SIG-M5 treated with dmso at 0.1 percent for 504 hours (cell line): Measurements from ENCODE around the gene SELP.
A peak's percentile ranks its signal among the peaks of the same experiment; 100 is the strongest.

ENCODE experiments used
- DNase-seq: peaks from one replicate; lab custom pipeline; 2025; ENCODE audit not compliant: unreplicated experiment; lab: John Stamatoyannopoulos, UW

SELP gene

DNA sequence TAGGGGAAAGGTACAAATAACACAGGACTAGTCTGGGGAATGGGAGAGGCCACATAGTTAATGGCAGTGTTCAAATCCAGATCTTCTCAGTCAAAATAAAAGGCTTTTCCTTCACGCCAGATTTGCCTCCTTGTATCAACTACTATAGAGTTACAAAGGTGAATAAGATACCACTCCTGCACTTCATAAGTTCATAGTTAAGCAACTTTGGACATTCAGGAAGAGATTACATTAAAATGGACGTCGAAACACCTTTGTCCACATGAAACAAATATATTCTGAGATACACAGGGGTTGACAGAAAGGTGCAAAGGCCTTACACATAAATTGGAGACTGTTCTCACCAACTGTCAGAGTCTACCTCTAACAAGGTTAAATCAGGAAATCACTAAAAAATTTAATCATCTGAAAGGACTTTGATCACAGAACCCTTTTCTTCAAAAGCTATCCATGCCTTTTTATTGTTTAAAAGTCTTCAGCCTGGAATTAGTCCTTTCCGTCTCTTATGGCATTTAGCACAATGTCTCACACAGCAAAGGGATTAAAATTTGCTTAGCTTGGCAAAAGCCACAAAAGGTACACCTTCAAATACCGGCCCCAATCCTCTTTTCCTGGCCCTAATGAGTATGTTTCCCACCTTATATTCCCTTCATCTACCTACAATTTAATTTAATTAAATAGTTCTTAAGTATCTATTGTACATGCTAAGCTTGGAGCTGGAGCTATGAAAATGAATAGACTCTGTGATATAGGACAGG, 51.8 kb downstream of the SELP start:
- DNase-seq = no peak

DNA sequence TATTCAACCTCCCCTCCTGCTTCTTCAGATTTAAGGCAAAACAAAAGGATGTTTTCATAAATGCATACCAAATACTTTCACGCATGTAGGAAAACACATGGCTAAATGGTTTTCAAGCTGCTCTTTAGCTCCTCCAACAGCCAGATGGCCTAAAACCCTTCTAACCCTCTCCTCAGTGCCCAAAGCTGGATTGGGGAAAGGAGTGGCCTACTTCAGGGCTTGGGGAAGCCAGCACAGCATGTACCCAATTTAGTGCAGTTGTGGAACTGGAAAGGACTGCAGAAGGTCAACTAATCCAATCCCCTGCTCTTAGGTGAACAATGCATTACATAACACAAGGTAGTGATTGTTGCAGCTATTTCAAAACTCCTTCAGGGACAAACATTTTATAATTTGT, 53.0 kb downstream of the SELP start:
- DNase-seq = no peak

DNA sequence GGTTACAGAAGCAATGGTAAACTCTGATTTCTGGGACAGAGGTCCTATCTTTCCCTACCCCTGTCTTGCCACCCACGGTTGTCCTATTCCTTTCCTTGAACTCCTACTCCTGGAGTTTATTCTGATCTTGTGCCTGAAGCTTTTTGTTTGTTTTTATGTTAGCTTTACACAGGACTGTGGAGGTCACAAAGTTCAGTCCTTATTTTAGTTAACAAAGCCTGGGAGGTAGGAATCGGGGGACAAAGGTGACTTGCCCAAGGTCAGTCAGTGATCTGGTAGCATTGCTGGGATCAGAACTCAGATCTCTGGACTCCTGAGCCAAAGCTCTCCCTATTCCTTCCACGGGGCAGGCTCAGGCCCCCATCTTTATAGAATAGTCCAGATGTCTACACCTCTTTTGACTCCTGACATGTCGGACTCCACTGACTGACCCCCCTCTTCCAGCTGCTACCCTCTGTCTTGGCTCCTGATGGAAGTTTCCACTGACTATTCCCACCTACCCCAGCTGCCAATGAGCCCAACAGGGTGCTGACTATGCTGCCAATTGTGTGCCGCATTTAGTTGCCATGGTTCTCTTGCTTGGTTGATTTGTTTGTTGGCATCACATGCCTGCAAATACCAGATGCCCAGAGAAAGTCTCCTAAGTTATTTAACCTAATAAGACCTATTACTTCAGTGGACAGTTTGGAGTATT, 53.5 kb downstream of the SELP start:
- no peak for DNase-seq

GRCh38 chr1:169574336-169574735, 55.6 kb downstream of the SELP start:
- no peak for DNase-seq

- DNase-seq = peak; percentile 16
These were observed 57.7 kb downstream of the SELP start for GRCh38 chr1:169572187-169572586.

GRCh38 chr1:169571450-169571849, 58.5 kb downstream of the SELP start:
- no peak for DNase-seq

- DNase-seq = no peak
These were observed 59.8 kb downstream of the SELP start for GRCh38 chr1:169570172-169570574.

DNA sequence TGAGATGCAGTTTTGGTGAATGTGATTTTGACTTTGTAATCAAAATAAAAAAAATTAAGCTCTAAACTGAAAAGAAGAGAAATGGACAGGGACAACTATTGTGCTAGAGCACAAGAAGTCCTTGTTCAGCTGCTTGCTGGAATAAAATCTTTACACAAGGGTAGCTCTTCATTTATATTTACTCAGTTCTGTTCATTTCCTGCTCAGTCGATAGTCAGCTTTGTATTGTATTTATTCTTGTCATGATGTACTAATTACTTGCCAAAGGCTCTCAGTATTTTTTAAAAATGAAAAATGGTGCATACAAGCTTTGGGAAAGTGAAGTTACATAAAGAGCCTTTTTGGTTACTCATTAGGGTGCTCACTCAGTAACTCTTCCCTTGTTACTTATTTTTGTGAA, 61.4 kb downstream of the SELP start:
- DNase-seq = no peak

GRCh38 chr1:169565335-169566271, 64.3 kb downstream of the SELP start:
- no peak for DNase-seq

- no peak for DNase-seq
These were observed 66.3 kb downstream of the SELP start for GRCh38 chr1:169563650-169564049.

- no peak for DNase-seq
These were observed 66.8 kb downstream of the SELP start for GRCh38 chr1:169563019-169563615.

DNA sequence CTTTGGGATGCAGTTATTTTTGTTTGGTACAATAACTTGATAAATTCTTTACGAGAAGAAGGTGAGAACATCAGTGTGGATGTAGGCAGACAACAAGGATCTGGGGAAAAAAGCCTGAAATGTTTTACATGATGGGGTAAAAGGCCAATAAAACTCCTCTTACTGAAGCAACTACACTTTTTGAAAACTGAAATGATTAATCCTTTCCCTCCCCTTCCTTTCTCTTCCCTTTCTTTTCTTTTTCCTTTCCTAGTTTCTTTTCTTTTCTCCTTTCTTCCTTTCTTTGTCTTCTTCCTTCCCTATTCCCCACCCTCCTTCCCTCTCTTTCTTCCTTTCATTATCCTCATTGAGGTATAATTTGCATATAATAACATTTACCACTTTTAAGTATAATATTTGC, 68.2 kb downstream of the SELP start:
- DNase-seq = no peak

DNA sequence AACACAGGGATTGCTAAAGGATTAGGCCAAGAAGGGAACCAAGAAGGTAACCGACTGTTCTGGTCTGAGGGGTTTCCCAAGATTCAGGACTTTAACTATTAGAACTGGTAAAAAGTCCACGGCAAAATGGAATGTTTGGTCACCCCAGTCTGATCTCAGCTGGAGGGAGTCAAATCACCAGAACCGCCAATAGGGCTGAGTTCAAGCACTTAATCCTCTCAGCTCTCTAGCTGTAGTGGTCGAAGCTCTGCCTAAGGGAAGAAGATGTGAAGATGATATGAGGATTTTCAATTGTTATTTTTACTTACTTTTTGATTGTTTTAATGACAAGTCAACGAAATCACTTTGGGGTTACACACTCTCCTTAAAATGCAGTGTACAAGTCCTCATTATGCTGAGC, 72.8 kb downstream of the SELP start:
- no peak for DNase-seq

GRCh38 chr1:169550294-169550693, 79.6 kb downstream of the SELP start:
- DNase-seq = peak; percentile 68

- DNase-seq = no peak
These were observed 81.6 kb downstream of the SELP start for GRCh38 chr1:169548282-169548681.

- DNase-seq = peak; percentile 69
These were observed 83.6 kb downstream of the SELP start for GRCh38 chr1:169546087-169546995.

GRCh38 chr1:169545472-169545871, 84.5 kb downstream of the SELP start:
- DNase-seq = no peak

- DNase-seq = no peak
These were observed 90.7 kb downstream of the SELP start for GRCh38 chr1:169538998-169539871.
